Activated T-cell treated with anti-CD3 and anti-CD28 coated beads for 48 hours (primary cell): ENCODE measurements around the gene C2orf68.
A peak's percentile ranks its signal among the peaks of the same experiment; 100 is the strongest.
"Not testable (repeated sequence)": the region's sequence is repeated elsewhere in the genome, so short reads cannot be mapped to it uniquely, and the experiment has no call there.

Experiments
- DNase-seq: peaks from one replicate; pipeline ENCODE4 v3.0.0-alpha.2; 2020; ENCODE audit warnings: low read depth

C2orf68 gene

DNA sequence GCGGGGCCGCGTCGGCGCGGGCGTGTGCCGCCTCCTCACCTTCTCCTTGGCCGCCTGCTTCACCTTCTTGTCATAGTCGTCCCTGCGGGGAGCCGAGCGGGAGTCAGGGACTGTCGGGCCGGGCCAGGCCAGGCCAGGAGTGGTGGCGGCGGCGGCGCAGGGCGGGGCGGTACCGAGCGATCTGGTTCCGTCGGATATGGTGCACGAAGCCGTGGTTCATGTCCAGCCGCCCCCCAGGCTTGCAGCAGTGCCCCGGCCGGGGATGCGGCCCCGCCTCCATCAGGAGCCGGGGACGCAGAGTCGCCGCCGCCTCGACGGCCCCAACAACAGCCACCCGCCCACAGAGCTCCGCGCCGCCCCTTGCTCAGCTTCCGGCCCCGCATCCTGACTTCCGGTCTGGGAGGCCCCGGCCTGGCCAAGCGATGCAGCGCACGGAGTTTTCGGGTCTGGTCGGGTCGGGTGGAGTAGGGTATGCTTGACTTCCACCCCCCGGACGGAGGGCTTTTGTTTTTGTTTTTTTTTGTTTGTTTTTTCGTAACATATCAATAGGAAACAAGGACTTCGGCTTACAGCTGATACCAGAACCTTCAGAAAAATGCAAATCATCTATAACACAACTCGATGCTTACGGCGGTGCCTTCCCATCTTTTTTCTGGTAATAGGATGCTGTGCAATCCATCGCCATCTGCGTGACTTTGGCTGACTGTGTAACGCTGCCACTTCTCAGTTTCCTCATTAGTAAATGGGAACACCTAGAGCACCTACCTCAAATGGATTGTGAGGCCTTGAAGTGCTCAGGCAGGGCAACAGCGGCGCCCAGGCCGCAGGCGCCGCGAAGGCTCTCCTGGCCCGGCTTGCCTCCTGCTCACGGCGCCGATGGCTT, at the start of gene C2orf68:
C2orf68 (minus strand) TSS at position 362 of the 883 bp plus-strand sequence; CDS start at position 280, 82 bp downstream.
- DNase-seq, result peak; percentile 88

DNA sequence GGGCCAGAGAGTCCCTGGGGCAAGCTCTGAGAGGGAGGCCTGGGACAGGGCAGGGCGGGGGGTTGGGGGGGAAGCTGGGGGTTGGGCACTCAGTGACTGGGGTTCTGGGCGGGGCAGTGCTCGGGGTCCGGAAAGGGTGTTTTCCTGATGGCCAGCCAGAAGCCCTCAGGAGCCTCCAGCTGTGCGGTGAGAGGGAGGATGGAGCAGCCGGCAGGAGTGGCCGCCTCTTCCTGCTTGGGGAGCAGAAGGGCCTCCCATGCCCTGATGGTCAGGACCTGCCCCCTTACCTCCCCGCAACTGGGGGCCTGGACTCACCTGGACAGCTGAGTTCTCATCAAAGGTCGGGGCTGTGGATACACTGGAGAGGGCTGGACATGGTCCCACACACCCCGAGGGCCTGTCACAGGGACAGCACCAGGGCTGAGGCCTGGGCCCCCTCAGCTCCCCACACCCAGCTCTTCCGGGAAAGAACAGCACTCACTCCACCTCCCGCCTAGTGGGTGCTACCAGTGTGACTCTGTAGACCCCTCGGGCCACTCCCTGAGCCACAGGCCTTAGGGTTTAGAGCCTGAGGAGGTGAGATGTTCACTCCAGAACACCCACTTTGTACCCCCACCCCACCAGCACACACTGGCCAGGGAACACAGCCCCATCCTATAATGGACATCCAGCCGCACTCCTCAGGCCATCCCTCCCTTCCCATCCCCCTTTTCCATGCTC, 49.4 kb upstream of the C2orf68 start:
- no peak for DNase-seq

DNA sequence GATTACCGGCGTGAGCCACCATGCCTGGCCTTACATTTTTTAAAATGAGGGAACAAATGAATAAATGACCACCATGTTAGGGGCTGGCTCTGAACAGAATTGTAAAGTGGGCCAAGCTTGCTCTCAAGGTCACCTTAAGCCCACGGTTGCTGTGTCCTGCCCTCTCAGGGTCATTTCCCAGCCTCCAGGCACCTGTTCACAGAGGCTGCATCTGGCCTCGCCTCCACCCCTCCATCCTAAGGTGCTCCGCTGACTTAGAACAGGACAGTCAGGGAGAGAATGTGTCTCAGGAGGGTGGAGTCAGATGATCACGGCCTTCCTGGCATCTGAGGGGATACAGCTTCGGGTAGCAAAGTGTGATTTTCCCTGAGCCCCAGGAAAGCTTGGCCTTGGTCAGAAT, 48.9 kb upstream of the C2orf68 start:
- DNase-seq, result no peak

DNA sequence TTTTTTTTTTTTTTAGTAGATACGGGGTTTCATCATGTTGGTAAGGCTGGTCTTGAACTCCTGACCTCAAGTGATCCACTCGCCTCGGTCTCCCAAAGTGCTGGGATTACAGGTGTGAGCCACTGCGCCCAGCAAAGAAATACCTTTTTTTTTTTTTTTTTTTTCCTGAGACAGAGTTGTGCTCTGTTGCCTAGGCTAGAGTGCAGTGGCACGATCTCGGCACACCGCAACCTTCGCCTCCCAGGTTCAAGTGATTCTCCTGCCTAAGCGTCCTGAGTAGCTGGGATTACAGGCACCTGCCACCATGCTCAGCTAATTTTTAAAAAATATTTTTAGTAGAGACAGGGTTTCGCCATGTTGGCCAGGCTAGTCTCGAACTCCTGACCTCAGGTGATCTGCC, 48.4 kb upstream of the C2orf68 start:
- DNase-seq, result not testable (repeated sequence)

DNA sequence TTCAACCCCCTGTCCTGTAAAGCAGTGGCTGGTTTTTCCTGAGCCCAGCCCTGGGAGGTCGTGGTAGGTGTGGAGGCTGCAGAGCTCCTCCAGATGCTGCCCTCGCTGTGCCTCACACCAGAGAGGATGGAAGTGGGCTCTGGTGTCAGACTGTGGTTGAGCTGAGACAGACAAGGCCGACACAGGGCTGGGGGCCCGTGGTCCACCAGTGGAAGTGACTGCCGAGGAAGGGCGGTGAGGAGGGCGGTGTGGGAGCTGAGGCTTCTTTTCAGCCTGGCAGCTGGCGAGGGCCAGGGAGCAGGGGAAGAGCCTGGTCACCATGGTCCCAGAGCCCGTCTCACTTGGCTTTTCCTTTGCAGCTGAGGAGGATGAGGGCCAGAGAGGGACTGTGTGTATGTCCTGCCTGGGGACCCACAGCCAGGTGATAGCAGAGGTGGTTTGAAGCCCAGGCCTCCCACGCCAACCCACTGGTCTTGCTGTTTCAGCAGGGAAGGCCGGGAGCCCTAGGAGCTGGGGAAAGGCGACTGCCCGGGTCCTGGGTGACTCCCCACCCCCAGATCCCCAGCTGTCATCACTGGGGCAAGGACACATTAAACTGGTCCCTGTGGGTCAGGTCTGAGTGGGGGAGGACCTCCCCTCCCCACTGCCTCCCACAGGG, 47.6 kb upstream of the C2orf68 start:
- no peak for DNase-seq

DNA sequence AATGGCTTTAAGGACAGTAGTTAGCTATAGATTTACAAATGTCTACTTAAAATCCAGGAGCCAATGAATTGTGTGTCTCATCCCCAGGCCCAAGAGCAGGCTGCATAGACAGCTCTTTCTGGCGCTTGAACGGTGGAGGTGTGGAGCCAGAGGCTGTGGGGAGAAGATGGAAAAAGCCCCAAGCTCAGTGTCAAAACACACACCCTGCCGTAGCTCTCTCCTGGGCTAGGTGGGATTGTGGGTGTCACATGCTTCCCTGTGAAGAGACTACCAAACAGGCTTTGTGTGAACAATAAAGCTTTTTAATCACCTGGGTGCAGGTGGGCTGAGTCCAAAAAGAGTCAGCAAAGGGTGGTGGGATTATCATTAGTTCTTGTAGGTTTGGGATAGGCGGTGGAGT, 45.5 kb upstream of the C2orf68 start:
- DNase-seq, result not testable (repeated sequence)

DNA sequence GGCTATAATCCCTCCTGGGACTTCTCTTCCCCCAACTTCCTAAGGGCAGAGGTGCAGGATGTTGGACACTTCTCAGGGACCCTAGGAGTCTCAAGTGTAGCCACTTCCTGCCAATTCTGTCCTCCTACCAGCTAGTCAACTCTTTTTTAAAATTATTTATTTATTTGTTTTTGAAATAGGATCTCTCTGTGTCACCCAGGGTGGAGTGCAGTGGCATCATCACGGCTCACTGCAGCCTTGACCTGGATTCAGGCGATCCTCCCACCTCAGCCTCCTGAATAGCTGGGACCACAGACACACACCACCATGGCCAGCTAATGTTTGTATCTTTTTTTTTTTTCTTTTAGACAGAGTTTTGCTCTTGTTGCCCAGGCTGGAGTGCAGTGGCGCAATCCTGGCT, 44.6 kb upstream of the C2orf68 start:
- no peak for DNase-seq

DNA sequence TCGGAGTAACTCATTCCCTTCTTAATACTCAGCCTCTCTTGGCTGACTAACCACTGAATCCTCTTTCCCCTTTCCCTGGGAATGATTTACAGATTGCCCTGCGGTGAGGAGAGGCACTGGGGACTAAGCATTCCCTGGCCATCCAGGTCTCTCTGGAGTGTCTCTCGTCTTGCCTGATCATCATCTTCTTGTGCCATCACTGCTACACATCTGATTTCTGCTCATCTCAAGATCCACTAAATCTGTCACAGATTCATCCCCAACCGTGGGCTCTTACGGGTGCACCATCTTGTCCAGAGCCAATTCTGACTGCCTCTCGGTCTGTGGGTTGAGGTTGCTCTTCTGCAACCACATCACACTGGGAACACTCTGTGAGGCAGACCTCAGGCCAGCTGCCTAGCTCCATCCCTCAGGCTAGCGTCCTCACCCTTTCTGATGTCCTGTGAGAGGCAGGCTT, 44.1 kb upstream of the C2orf68 start:
- DNase-seq, result no peak

- no peak for DNase-seq
Measured at GRCh38 chr2:85653996-85654395, 42.1 kb upstream of the C2orf68 start.

DNA sequence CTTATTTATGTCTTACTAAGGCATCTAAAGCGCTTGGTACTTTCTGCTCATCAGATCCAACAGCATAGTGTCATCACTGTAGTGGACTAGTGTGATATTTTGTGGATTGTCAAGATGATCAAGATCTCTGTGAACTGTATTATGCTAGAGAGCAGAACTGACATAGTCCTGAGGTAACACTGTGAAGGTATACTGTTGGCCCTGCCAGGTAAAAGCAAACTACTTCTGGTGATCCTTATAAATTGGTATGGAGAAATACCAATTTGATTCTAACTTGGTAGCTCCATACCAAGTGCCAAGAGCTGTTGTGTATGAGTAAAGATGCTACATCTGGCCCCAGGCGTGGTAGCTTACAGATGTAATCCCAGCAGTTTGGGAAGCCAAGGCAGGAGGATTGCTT, 40.2 kb upstream of the C2orf68 start:
- DNase-seq, result no peak

- no peak for DNase-seq
Measured at GRCh38 chr2:85651097-85651496, 39.2 kb upstream of the C2orf68 start.

DNA sequence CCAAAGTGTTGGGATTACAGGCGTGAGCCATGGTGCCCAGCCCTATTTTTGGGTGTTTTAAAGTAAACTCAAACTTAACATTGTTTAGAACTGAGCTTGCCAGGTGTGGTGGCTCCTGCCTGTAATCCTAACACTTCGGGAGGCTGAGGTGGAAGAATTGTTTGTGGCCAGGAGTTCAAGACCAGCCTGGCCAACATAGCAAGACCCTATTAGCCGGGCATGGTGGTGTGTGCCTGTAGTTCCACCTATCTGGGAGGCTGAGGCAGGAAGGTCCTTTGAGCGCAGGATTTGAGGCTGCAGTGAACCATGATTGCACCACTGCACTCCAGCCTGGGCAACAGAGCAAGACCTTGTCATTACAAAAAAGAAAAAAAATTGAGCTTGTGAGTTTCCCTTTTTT, 38.6 kb upstream of the C2orf68 start:
- DNase-seq, result no peak

GRCh38 chr2:85649201-85650190, 37.6 kb upstream of the C2orf68 start:
- no peak for DNase-seq

- no peak for DNase-seq
Measured at GRCh38 chr2:85648619-85649018, 36.8 kb upstream of the C2orf68 start.

DNA sequence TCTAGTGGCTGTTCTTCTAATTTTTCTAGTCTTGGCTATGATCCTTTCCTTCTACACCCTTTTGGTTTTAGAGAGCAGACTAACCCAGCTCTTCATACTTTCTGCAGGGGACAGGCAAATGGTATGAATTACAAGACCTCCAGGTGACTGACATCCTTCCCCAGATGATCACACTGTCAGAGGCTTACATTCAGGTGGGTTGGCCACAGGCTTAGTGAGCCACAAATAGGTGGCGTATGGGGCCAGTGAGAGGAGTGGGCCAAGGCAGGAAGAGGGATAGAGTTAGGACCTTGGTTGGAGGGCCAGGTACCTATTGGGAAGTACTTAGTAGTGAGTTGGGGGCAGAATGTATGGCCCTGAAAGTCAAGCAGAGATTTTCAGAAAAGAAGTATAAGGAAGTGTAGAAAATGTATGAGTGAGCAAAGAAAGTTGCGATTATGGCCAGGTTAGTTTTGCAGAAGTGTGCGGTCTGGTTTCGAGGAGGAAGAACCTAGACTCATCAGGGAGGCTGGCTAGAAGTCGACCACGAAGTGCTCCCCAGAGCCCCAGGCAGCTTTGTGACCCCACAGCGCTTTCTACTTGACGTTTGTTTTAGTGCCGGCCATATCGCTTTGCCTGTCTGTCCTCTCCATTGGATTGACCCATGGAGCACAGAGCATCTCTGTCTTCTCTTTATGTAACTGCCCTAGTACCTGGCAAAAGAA, 36.1 kb upstream of the C2orf68 start:
- no peak for DNase-seq

DNA sequence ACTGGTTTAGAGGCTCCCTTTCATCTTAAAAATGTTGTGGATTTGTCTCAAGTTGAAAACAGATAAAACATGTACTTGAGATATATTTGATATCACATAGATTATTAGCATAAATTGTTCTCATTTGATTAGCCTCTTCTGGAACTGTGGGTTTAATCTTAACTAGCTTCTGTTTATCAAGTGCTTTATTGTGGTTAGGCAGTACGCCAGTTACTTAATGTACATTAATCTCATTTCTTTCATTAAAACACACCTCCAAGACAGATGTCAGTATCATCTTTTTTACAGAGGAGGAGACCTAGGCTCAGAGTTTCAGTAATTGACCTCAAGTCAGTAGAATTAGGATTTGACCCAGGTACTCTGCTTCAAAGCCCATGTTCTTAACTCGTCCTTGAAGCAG, 34.3 kb upstream of the C2orf68 start:
- DNase-seq, result no peak

DNA sequence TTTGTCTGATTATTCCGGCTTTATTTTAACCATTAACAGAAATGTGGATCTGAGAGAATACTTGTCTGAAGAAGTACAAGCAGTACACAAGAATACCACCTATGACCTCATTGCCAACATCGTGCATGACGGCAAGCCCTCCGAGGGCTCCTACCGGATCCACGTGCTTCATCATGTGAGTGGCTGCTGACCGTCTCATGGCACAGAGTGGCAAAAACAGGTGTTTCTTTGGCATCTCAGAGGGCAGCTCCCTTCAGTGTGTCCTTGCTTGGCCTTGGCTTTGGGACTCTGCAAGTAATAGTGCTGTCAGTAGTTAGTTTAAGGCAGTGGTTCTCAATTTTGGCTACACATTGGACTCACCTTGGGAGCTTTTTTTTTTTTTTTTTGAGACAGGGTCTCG, 33.0 kb upstream of the C2orf68 start:
- DNase-seq, result no peak

DNA sequence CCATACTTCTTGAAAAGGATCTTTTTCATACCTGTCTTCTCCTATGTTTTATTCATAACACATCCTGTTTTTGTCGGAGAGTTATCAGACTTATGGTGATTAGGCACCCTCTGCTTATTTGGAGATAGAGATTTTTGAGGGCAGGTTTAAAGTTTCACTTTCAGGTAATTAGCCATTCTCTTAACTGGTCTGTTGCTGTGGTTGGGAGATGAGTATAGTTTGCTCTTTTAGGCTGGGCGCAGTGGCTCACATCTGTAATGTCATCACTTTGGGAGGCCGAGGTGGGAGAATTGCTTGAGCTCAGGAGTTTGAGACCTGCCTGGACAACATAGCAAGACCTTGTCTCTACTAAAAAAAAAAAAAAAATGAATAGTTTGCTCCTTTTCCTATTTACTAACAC, 30.9 kb upstream of the C2orf68 start:
- no peak for DNase-seq

GRCh38 chr2:85635636-85636035, 23.8 kb upstream of the C2orf68 start:
- DNase-seq, result no peak

- DNase-seq, result no peak
Measured at GRCh38 chr2:85635011-85635410, 23.1 kb upstream of the C2orf68 start.

DNA sequence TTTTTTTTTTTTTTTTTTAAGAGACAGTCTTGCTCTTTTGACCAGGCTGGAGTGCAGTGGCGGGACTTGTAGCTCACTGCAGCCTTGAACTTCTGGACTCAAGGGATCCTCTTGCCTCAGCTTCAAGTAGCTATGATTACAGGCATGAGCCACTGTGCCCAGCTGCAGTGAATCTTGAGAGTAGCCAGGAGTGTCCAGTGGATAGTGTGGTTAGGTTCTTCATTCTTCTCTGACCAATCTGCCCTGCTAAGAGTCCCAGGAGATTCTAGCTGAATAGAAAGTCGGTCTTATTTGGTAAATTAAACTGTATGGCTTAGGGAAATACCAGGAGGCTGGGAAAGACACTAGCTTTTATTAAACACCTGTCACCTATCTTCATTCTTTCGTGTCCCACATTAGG, 19.4 kb upstream of the C2orf68 start:
- no peak for DNase-seq
